ENCODE measurements around the gene INSL3. TPM values are rescaled to one million over a fixed set of nuclear protein-coding genes. Genes with fewer than 3 reads are reported as not detected.

INSL3 gene
- polyA plus RNA-seq, 1 of the 3 experiments (the other 2 are of a cell fraction), result 0.21 TPM

GRCh38 chr19:17831419-17831888 lies 10.1 kb upstream of the INSL3 start:
- H2AFZ ChIP-seq (ENCODE audit: low read depth), result peak overlapping the region; percentile 90; the same call in 1 of the 2 replicates
- DNase-seq, result no peak
- WGBS (ENCODE audit: low lambda C conversion rate), result 36% methylated on average over 16 of the region's 25 CpGs
- H3K4me1 ChIP-seq (ENCODE audit: control insufficient read depth in 1 of 2, insufficient read depth in 2 of 2, low read depth in 1 of 2, low read length in 1 of 2), result peaks cover 0 to 8% of the 10 kb centered on the region in 2 experiments; a peak in 1 of 4 replicates
- TF ChIP-seq NFIC (IDR thresholded peaks at IDR 0.05; ENCODE audit: borderline replicate concordance) (no peak), EP300 (IDR thresholded peaks at IDR 0.05; ENCODE audit: borderline replicate concordance in 1 of 2, low read depth in 1 of 2, low read length in 1 of 2) (no peak), PBX3 (IDR thresholded peaks at IDR 0.05) (no peak), RFX5 (IDR thresholded peaks at IDR 0.05; ENCODE audit: low read length) (no peak), YY1 (IDR thresholded peaks at IDR 0.05; ENCODE audit: low read depth) (no peak)
- TF ChIP-seq, protein P1, sequence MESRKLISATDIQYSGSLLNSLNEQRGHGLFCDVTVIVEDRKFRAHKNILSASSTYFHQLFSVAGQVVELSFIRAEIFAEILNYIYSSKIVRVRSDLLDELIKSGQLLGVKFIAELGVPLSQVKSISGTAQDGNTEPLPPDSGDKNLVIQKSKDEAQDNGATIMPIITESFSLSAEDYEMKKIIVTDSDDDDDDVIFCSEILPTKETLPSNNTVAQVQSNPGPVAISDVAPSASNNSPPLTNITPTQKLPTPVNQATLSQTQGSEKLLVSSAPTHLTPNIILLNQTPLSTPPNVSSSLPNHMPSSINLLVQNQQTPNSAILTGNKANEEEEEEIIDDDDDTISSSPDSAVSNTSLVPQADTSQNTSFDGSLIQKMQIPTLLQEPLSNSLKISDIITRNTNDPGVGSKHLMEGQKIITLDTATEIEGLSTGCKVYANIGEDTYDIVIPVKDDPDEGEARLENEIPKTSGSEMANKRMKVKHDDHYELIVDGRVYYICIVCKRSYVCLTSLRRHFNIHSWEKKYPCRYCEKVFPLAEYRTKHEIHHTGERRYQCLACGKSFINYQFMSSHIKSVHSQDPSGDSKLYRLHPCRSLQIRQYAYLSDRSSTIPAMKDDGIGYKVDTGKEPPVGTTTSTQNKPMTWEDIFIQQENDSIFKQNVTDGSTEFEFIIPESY (IDR thresholded peaks at IDR 0.05; ENCODE audit: borderline replicate concordance, low read depth), result no peak
- H3F3A ChIP-seq (replicated peaks; ENCODE audit: insufficient read depth), result peaks cover 3% of the 10 kb centered on the region
- H3K27me3 ChIP-seq (ENCODE audit: insufficient read depth), result no peaks in the 10 kb centered on the region
- peak overlapping the region in 1 of 2 experiments; percentile 47; a peak in 1 of 4 replicates for H3K27ac ChIP-seq (ENCODE audit: low read depth in 2 of 2, low read length in 1 of 2)
- no peaks in the 10 kb centered on the region for H3K36me3 ChIP-seq (replicated peaks in 1 of 2; ENCODE audit: control insufficient read depth in 1 of 2, insufficient read depth in 2 of 2, low read length in 1 of 2)
- no peaks in the 10 kb centered on the region for H3K9me2 ChIP-seq
- peak overlapping the region; percentile 53 to 62 for H3K4me3 ChIP-seq (ENCODE audit: low read depth in 2 of 2, low read length in 1 of 2)
- no peaks in the 10 kb centered on the region for H3K79me2 ChIP-seq (ENCODE audit: insufficient read depth)
- POLR2A ChIA-PET, result interaction anchor here (1.0 kb wide), 1 partner anchor 28 kb away, joined by 6 read pairs; the partner anchor contains the start of gene RPL18A
- H3K4me2 ChIP-seq, result peak overlapping the region; percentile 73
- H3K9ac ChIP-seq, result peak overlapping the region; percentile 21; the same call in 1 of the 2 replicates
- no peaks in the 10 kb centered on the region for H4K20me1 ChIP-seq (ENCODE audit: insufficient read depth)
- CTCF ChIA-PET, result interaction anchor here (0.7 to 1.3 kb wide), 4 partner anchors 20 to 225 kb away, joined by 3 read pairs; no protein-coding TSS in a partner anchor
- no peaks in the 10 kb centered on the region for H3K9me3 ChIP-seq

DNA sequence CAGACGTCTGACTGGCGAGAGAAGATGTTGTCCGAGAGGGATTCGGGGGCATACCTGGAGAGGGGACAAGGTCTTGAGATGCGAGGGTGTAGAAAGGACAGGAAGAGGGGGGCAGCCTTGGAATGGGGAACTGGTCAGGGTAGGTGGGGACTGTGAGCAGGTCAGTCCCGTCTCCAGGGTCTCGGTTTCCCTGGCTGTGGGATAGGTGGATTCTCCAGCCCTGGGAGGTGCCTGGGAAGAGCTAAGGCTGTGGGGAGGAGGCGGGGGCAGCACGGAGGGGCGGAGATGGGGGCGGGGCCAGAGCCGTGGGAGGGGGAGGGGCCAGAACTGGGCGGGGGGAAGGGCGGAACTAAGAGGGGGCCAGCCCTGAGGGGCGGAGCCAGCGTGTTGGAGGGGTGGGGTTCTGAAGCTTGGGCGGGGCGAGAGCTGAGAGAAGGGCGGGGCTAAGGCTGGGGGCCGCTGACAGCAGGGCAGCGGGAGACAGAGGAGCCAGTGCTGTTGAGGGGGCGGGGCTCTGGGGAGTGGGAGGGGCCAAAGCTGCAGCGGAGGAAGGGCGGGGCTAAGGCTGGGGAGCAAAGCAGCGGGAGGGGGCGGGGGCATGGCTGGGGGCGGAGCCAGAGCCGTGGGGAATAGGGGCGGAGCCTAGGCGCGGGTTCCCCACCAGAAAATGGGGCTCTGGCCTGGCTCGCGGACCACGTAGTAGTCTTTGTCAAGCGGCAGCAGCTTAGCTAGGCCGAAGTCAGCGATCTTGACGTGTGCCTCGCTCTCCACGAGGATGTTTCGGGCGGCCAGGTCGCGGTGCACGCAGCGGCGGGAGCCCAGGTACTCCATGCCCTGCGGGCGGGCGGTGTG lies 9.5 kb upstream of the INSL3 start:
- H4K20me1 ChIP-seq (ENCODE audit: insufficient read depth), result no peaks in the 10 kb centered on the region
- no peaks in the 10 kb centered on the region for H3K27me3 ChIP-seq (ENCODE audit: insufficient read depth)
- H3K4me2 ChIP-seq, result peak overlapping the region; percentile 85
- H3K36me3 ChIP-seq (replicated peaks in 1 of 2; ENCODE audit: control insufficient read depth in 1 of 2, insufficient read depth in 2 of 2, low read length in 1 of 2), result no peaks in the 10 kb centered on the region
- H3K27ac ChIP-seq (ENCODE audit: low read depth in 2 of 2, low read length in 1 of 2), result peak overlapping the region; percentile 54 to 93
- H3F3A ChIP-seq (replicated peaks; ENCODE audit: insufficient read depth), result peaks cover 3% of the 10 kb centered on the region
- H3K4me1 ChIP-seq (ENCODE audit: control insufficient read depth in 1 of 2, insufficient read depth in 2 of 2, low read depth in 1 of 2, low read length in 1 of 2), result peaks cover 0 to 8% of the 10 kb centered on the region in 2 experiments; a peak in 1 of 4 replicates
- ChIA-PET CTCF (interaction anchor here (0.7 to 1.5 kb wide), 5 partner anchors 28 to 225 kb away, joined by 3 read pairs; partner anchors contain the start of gene CCDC124), POLR2A (interaction anchor here (0.6 to 1.2 kb wide), 5 partner anchors 11 to 120 kb away, joined by 3 to 6 read pairs (median 5); partner anchors contain the start of genes JAK3 and RPL18A)
- peak overlapping the region; percentile 98 for H2AFZ ChIP-seq (ENCODE audit: low read depth)
- H3K9ac ChIP-seq, result peak overlapping the region; percentile 34
- H3K9me2 ChIP-seq, result no peaks in the 10 kb centered on the region
- peak overlapping the region; percentile 53 to 81 for H3K4me3 ChIP-seq (ENCODE audit: low read depth in 2 of 2, low read length in 1 of 2)
- DNase-seq, result peak; percentile 99
- TF ChIP-seq RAD21 (IDR thresholded peaks at IDR 0.05; ENCODE audit: low read length), result no peak
- TF ChIP-seq MXI1 (IDR thresholded peaks at IDR 0.05; ENCODE audit: low read depth, low read length), result 0 out of 2 replicates have a peak, but pooled peaks have one; percentile 41
- no peaks in the 10 kb centered on the region for H3K79me2 ChIP-seq (ENCODE audit: insufficient read depth)
- H3K9me3 ChIP-seq, result no peaks in the 10 kb centered on the region
- 2% methylated on average over 26 of the region's 50 CpGs for WGBS (ENCODE audit: low lambda C conversion rate)

All from SK-N-SH (cell line).